Left lung (tissue), 10 donors: ENCODE data around the gene GABRG3. TPM values are rescaled to one million over a fixed set of nuclear protein-coding genes. Genes with fewer than 3 reads are reported as not detected.
A peak's percentile ranks its signal among the peaks of the same experiment; 100 is the strongest.

Experiments used
- ATAC-seq: fragments of 200-7000 bp; cut with Tn5 transposase; one replicate; pipeline ENCODE4 v1.9.1; 2020; ENCODE audit warnings: moderate library complexity
- DNase-seq, 4 donors: peaks; one replicate each; pipeline ENCODE4 v3.0.0-alpha.2; 2013 to 2020
- H3K27ac ChIP-seq, 2 donors: fragments of 200-600 bp; sonication (generic) in 1 of 2; one replicate each; pipeline versions ENCODE4 v1.5.0 to v1.8.0; 2020 to 2021
- H3K27me3 ChIP-seq, 2 donors: fragments of 200-600 bp; sonication (generic) in 1 of 2; one replicate each; pipeline versions ENCODE4 v1.5.0 to v1.8.0; 2020 to 2021
- H3K36me3 ChIP-seq, 2 donors: fragments of 200-600 bp; sonication (generic) in 1 of 2; one replicate each; pipeline versions ENCODE4 v1.5.0 to v1.8.0; 2020 to 2021
- H3K4me1 ChIP-seq, 2 donors: fragments of 200-600 bp; one replicate each; pipeline ENCODE4 v1.8.0; 2021
- H3K4me3 ChIP-seq, 2 donors: fragments of 200-600 bp; sonication (generic) in 1 of 2; one replicate each; pipeline versions ENCODE4 v1.5.0 to v1.8.0; 2020 to 2021; ENCODE audit warnings: mild to moderate bottlenecking in 1 of 2
- H3K9me3 ChIP-seq, 2 donors: fragments of 200-600 bp; sonication (generic) in 1 of 2; one replicate each; pipeline versions ENCODE4 v1.5.0 to v1.8.0; 2020 to 2021
- CTCF ChIP-seq, 2 donors: fragments of 200-600 bp; sonication (generic) in 1 of 2; IDR thresholded peaks; one replicate each; pipeline versions ENCODE4 v1.5.0 to v1.8.0; 2021; ENCODE audit warnings: antibody characterized with exemption in 2 of 2
- intact Hi-C, 2 donors: fragments of 100-400 bp; cut with DNase I; formaldehyde crosslinking; loops; one replicate each; pipeline versions ENCODE4 v1.11.2 to v1.14.2; 2022
- polyA plus RNA-seq, 6 donors: library from polyadenylated mRNA; unstranded; fragments of 120-200 nt; gene quantifications; one replicate each; pipeline ENCODE4 v1.2.1, GENCODE V29; 2013; ENCODE audit not compliant: insufficient read length in 6 of 6
- total RNA-seq, 2 donors: library from RNA; stranded (reverse); fragmentation: NEBNext Ultra II Directional; extraction: Animal tissue kit (Norgen Biotek cat#: 25700); gene quantifications; one replicate each; pipeline ENCODE4 v1.2.1, GENCODE V29; 2021
- donor health status: DM: no; HTN: yes; CAD: no.
- donor health status: DM: no; HTN: no; CAD: no.

The GABRG3 gene
- total and polyA plus RNA-seq, 8 donors: 0.23 to 13.8 (median 10.3) TPM; not detected in 1

DNA sequence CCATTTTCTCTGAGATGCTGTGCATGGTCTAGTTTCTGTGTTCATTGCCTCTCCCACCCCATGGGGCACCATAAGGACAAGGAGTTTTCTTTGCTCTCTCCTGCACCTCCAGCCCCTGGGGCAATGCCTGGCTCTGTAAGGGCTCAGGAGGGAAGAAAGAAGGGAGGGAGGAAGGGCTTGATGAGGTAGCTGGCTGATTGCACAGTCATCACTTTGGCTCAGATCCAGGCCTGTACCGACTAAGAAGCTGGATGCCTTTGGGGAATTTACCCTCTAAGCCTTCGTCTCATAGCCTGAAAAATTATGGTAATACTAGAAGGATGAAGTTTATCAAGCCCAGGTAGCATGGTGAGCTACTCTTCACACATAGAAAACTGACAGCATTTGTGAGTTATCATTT, 382.9 kb downstream of the GABRG3 start:
- no peaks in the 10 kb centered on the region for H3K36me3 ChIP-seq
- DNase-seq (no peak), ATAC-seq (no peak)
- intact Hi-C loops: no loop called here
- H3K27me3 ChIP-seq: peaks cover 0 to 10% of the 10 kb centered on the region in 2 donors
- no peaks in the 10 kb centered on the region for H3K4me1 ChIP-seq
- H3K4me3 ChIP-seq: no peak overlapping the region
- TF ChIP-seq CTCF (IDR thresholded peaks at IDR 0.05): no peak
- H3K27ac ChIP-seq: no peak overlapping the region
- no peaks in the 10 kb centered on the region for H3K9me3 ChIP-seq

DNA sequence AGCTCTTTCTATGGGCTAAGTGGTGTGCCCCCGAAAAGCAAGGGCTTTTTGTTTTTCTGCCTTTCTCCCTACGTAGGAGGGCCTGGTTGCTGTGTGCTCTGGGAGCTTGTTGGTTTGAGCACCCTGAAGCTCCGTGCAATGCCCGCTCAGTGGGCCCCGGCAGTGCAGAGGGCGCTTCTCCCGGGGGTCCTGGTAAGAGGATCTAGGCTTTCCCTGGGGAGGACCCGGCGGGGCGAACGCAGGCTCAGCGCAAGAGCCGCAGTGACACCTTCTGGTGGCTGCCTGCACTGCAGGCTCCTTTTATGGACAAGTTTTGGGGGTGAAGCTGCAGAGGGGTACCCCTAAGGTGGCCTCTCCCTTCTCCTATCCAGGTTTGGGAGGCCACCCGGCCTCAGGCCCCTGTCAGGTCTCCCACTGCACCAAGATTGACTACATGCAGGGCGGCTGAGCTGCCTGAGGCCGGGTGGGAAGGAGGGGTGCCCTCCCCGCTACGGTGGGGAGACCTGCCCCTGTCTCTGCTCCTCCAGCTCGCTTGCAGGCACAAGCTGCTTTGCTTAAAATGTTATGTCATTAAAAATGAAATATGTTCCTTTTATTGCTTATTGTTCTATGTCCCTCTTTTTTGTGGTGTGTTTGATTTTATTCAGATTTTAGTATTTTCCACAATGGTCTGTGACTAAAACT, 387.9 kb downstream of the GABRG3 start:
- H3K36me3 ChIP-seq: no peaks in the 10 kb centered on the region
- H3K27me3 ChIP-seq: peaks cover 0 to 14% of the 10 kb centered on the region in 2 donors
- no peak overlapping the region for H3K4me3 ChIP-seq
- peak in 1 of 4 donors; percentile 54 for DNase-seq
- intact Hi-C loops: no loop called here
- H3K9me3 ChIP-seq: no peaks in the 10 kb centered on the region
- no peaks in the 10 kb centered on the region for H3K4me1 ChIP-seq
- no peak overlapping the region for H3K27ac ChIP-seq
- peak; percentile 53 to 66 for TF ChIP-seq CTCF (IDR thresholded peaks at IDR 0.05)
- ATAC-seq: peak; percentile 62

DNA sequence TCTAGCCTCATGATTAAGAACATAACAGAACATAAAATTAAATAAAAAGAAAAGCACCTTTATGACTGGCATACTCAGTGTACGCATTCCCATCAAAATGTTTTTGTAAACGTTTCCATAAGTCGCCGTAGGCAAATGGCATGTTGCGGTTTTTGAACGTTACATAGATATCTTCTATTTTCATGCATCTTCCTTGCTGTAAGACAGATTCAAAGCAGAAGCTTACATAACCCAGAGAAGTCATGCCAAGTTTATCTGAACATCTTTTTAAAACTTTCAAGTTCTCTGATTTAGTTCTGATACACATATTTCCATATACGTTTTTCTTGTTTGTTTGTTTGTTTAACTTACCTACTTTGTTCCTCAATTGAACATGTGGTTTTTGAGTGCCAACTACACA, 388.6 kb downstream of the GABRG3 start:
- Histone ChIP-seq H3K4me3 (no peak overlapping the region), H3K4me1 (no peaks in the 10 kb centered on the region), H3K9me3 (no peaks in the 10 kb centered on the region), H3K27ac (no peak overlapping the region), H3K27me3 (peaks cover 0 to 14% of the 10 kb centered on the region in 2 donors), H3K36me3 (no peaks in the 10 kb centered on the region)
- no peak for DNase-seq
- no peak for ATAC-seq
- intact Hi-C loops: no loop called here
- TF ChIP-seq CTCF (IDR thresholded peaks at IDR 0.05): no peak

- Histone ChIP-seq H3K27ac (no peak overlapping the region), H3K4me1 (no peaks in the 10 kb centered on the region), H3K4me3 (no peak overlapping the region), H3K36me3 (no peaks in the 10 kb centered on the region), H3K9me3 (no peaks in the 10 kb centered on the region), H3K27me3 (peaks cover 0 to 14% of the 10 kb centered on the region in 2 donors)
- intact Hi-C loops: no loop called here
- DNase-seq: no peak
- no peak for ATAC-seq
- TF ChIP-seq CTCF (IDR thresholded peaks at IDR 0.05): no peak
These were observed 389.3 kb downstream of the GABRG3 start for GRCh38 chr15:27360316-27360715.

GRCh38 chr15:27361438-27361837, 390.5 kb downstream of the GABRG3 start:
- Histone ChIP-seq H3K4me1 (no peaks in the 10 kb centered on the region), H3K36me3 (no peaks in the 10 kb centered on the region), H3K4me3 (no peak overlapping the region), H3K9me3 (no peaks in the 10 kb centered on the region), H3K27me3 (peaks cover 0 to 14% of the 10 kb centered on the region in 2 donors), H3K27ac (no peak overlapping the region)
- no peak for TF ChIP-seq CTCF (IDR thresholded peaks at IDR 0.05)
- ATAC-seq: no peak
- intact Hi-C loops: no loop called here
- DNase-seq: no peak
